Epidermal melanocyte (primary cell): Measurements from ENCODE around the gene MT1H.

Experiments
- DNase-seq: peaks from one replicate; pipeline ENCODE4 v3.0.0; 2011; ENCODE audit warnings: low spot score; ENCODE audit not compliant: insufficient read length

The MT1H gene

GRCh38 chr16:56684256-56684925, 14.8 kb downstream of the MT1H start:
- DNase-seq: no peak

DNA sequence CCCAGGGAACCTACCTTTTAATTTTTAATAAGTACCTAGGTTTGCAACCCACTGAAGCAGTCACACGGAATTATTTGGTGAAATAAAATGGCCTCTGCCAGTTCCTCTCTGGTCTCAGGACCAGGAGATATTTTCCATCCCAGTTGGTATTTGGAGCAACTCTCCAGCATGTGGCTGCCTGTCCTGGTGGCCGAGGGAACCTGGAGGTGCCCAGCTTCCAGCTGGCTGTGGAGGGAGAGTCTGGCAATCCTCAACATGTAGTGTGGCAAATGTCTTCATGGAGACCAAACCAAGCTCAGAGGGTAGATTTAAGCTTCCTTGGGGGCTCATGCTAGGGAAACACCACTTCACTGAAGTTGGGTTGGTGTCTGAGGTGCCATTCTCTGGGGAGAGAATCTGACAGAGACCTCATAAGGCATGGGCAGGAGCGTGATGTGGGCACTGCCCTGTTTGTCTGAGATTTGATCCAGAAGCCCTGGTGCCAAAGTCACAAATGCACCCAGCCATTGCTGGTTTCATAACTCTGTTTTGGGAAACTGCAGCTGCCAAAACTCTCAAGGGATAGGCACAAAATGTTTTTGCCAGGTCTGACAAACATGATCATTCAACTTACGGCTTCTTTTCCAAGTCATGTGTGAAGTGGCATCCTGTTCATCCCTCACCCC, 15.4 kb downstream of the MT1H start:
- DNase-seq: no peak

- DNase-seq: no peak
These were observed 17.1 kb downstream of the MT1H start for GRCh38 chr16:56686758-56687157.

GRCh38 chr16:56688762-56689161, 19.1 kb downstream of the MT1H start:
- DNase-seq: no peak

DNA sequence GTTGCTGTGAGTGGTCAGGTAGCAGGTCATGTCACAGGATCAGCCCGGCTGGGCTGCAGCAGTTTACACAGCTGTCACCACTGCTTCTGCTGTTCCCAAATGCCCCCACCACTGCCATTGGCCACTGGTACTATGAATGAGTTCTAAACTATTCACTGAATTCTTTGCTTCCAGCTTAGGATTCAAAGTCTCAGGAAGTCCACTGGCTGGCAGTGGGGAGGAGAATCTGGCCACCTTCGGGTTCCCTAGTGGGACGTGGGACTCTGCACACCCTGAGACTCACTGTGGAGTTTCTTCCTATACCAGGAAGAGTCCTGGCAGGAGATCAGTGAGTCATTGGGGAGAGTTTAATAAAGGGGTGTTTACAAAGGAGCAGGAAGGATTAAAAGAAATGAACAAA, 19.6 kb downstream of the MT1H start:
- DNase-seq: no peak

DNA sequence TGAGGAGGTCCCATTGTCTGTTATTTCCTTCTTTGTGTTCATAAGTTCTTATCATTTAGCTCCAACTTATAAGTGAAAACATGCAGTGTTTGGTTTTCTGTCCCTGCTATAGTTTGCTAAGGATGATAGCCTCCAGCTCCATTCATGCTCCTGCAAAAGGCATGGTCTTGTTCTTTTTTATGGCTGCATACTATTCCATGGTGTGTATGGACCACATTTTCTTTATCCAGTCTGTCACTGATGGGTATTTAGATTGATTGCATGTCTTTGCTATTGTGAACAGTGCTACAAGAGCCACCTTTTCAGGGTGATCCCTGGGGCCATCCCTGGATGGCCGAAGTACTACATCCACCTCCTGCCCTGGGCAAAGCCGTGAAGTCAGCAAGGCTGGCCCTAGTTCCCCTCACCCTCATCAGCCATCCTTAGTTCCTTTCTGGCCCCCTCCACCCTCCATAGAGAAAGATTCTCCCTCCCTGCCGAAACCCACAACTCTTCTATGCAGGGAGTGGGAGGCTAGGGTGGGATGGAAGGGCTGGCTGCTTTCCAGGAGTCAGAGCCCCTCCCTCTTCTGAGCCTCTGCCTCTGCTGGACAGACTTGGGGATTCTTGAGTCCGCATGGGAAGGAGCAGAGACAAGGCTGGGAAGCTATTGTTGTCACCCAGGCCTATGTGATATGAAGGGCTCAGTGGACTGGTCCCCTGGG, 21.0 kb downstream of the MT1H start:
- DNase-seq: no peak

DNA sequence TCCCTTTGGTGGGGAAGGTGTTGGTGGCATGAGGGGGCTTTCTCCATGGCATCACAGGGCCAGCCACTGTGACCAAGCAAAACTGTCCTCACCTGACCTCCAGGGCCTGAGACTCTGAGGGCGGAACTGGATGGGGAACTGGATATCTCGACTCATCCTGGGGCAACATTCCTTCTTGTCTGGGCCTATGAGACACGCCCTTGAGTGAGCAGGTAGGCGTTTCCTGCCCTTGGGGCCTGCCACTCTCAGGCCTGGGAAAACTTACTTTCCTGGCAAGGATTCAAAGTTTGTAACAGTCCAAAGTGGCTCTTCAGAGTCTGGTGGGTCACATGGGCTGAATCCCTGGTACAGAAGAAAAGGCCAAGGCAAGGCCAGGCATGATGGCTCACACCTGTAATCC, 22.3 kb downstream of the MT1H start:
- DNase-seq: no peak

DNA sequence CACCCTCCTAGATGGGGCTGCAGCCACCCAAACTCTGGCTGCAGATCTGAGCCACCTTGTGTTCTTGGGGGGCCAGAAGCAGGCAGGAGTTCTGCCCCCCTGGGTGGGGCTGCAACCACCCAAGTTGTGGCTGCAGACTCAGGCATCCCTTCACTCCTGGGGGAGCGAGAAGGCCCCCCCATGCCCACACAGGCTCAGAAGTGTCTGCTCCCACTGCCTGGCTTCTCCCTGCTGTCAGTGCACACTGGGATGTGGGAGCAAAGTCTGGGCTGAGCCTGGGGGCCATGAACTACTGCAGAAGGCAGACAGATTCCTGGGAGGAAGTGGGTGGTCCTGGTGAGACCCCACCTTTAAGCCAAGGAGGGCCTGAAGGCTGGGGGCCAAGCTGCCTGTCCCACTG, 25.6 kb downstream of the MT1H start:
- no peak for DNase-seq

GRCh38 chr16:56697456-56698155, 28.0 kb downstream of the MT1H start:
- no peak for DNase-seq

DNA sequence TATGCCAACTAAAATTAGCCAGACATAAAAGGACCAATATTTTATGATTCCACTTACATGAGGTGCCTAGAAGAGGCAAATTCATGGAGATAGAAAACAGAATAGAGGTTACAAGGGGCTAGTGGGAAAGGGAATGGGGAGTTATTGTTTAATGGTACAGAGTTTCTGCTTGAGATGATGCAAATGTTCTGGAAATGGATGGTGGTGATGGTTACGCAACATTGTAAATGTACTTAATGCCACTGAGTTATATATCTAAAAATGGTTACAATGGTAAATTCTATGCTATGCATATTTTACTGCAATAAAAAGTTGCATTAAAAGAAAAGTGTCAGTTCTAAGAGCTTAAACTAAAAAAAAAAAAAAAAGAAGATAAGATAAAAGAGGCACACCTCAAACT, 30.6 kb downstream of the MT1H start:
- DNase-seq: no peak

DNA sequence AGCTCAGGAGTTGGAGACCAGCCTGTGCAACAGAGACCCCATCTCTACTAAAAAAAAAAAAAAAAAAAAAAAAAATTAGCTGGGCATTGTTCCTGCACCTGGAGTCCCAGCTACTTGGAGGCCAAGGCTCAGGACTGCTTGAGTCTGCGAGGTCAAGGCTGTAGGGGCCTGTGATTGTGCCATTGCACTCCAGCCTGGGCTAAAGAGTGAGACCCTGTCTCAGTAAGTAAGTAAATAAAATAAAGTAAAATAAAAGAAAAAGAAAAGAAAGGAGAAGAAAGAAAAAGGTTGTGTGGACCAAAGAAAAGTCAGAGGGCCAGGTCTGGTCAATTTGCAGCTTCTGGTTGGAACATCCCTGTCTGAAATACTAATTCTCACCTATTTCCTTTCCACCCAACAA, 31.0 kb downstream of the MT1H start:
- DNase-seq: no peak

DNA sequence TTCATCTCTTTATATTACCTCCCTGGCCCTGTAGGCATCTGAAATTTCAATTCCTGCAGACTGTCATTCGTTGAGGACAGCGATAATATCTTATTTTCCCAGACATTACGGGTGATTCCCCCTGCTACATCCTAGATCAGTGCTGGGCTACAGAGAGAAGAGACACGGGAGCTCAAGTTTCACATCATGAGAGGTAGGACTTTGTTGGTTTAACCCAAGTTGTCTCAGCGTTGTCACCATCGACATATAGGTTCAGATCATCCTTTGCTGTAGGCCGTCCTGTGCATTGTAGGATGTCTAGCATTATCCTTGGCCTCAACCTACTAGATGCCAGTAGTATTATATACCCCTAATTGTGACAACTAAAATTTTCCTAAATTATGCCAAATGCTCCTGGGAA, 31.9 kb downstream of the MT1H start:
- DNase-seq: no peak

GRCh38 chr16:56702836-56703235, 33.2 kb downstream of the MT1H start:
- DNase-seq: no peak

DNA sequence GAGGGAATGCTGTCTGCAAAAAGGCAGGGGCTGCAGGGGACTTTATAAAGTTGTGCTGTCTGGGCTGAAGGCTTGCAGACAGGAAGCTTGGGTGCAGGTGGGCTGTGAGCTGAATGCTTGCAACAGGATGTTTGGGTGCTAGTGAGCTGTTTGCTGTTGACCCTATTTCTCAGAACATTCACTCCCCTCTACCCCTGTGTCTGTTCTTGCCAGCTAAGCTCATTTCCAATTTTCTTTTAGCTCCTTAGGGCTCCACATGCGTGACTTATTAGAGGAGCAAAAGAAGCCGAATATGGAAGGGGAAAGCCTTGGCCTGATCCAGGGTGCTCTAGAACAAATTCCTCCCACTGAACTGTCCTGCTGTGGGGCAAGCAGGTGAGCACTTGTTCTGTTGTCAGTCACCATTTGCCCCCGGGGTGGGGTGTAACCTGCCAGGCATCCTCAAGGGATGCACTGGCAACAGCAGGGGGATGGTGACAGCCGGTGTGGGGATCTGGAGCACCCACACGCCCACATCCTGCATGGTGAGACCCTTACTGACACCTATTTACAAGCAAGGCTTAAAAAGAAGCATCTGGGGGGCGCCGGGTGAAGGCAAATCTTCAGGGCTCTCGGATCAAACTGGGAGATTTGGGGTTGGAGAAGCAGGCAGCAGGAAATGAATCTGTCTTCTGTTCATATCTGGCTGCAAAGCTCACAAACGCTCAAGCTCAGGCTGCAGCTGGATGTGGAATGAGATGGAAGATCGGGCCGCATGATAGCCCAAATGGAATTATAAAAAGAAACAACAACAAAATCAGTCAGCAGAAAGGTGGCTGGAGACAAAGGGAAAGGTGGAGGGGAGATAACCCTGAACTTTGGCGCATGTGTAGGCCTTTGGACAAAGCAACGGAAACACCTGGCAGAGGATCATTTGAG, 39.2 kb downstream of the MT1H start:
- no peak for DNase-seq

DNA sequence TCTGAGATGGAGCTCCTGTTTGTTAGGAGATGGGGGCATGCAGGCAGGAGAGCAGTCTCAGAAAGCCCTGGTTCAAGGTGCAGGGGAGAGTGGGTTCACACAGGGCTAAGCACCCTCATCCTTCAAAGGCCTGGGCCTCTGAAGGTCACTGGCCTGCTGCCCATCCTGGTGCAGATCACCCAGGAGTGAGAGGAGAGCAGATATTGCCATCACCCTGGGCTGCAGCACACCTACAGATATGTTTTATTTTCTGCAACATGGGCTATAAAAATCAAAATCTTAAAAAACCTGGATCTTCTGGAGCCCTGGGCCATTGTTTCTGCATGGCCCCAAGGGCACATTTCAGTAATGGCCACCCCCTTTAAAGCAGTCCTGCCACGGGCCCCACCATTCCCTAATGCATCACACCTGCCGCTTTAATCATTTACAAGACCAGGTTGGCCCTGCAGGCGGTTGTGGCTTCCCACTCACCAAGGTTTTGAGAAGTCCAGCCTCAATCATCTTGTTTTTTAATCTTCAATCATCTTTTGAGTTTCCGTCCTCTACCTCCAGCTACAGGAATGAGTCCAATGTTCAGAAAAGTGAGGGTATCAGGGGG, 39.9 kb downstream of the MT1H start:
- DNase-seq: no peak

GRCh38 chr16:56710181-56710737, 40.6 kb downstream of the MT1H start:
- no peak for DNase-seq

DNA sequence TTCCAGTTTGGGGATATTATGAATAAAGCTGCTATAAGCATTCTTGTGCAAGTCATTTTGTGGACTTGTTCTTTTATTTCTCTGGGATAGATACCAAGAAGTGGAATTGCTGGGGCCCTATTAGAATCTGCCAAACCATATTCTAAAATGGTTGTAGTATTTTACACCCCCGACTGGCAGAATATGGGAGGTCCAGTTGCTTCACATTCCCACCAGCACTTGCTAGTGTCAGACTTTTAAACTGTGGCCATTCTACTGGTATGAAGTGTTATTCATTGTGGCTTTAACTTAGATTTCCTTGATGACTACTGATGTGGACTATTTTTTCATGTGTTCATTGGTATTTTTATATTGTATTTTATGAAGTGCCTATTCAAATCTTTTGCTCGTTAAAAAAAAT, 42.2 kb downstream of the MT1H start:
- no peak for DNase-seq

DNA sequence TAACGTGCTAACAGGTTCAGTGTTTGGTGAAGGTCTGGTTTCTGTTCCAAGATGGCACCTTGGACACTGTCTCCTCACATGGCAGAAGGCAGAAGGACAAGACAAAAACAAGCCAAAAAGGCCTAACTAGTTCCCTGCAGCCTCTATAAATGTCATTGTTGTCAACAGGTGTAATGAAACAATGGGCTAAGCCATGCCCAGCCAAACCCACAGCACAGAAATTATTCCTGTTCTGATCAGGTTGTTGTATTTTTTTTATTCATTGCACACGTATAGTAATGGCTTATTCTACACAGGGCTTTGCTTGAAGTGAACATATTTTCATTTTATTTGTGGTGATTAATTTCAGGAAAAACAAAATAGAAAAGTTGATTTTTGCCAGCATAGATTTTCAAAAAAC, 44.2 kb downstream of the MT1H start:
- no peak for DNase-seq

DNA sequence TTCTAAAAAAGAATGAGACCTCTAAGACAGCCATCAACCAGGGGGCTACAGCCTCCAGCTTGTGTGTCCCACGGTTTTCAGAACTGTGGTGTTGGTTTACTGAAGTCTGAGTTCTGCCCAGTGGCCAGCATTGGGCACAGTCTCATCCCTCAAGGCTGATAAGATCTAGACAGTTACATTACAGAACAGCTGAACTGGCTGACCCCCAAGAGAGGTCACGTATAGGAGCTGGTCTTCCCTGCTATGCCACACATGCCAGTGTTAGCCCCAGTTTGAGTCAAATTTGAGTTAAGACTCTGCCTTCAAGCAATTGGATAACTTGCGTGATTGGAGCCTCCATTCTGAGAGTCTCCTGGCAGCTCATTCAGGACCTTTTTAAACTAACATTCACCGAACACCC, 45.5 kb downstream of the MT1H start:
- no peak for DNase-seq

DNA sequence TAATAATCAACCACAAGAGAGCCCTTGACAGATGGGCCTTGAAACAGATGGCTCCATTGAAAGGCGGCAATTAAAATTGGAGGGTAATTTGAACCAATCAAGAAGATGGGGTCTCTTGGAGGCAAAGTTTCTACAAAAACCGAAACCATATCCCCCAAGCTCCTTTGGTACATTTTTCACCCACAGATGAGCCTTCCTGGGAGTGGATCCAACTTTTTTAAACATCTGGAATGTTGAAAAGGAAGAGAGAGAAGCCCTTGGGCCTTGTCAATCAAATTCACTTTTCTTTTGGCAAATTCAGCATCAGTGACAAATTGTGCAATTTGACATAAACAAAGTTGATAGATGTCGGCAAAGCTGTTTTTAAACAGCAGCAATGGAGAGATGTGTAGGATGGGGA, 47.1 kb downstream of the MT1H start:
- no peak for DNase-seq
